ENCODE measurements around the gene VSX1. TPM values are rescaled to one million over a fixed set of nuclear protein-coding genes. Genes with fewer than 3 reads are reported as not detected.

The VSX1 gene
- total RNA-seq, 1 donor from 2014 or later: not detected

DNA sequence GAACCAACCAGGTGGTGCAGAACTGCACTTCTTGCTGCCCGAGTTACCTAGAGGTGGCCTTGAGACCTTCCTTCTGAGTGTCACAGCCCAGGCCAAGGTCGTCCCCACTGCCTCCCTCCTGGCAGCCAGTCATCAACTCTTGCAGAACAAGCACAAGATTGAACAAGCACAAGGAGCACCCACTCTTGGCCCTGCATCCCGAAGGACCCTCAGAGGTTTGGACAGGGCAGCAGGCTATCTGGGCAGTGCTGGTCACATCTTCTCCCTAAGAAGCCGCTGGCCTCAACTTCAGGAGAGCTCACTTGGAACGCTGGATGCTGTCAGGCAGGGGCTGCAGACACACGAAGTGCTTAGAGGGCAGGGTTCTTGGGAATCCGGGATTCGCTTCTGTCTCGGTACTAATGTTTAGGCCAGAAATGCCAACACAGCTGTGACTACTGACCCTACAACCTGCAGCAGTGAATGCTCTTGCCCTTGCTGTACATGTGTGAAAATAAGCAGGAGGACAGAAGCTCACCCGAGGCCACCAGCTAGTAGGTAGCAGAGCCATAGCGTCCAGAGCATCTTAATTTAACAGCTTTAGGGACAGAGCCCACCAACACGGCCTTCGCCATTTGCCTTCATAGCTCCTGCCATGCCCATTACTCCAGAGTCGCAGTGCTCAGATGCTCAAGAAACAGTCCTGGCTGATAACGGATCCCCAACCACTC, 20.0 kb downstream of the VSX1 start:
- intact Hi-C loops (cut with DNase I): no loop called here
- Histone ChIP-seq H3K36me3 (no peaks in the 10 kb centered on the region), H3K9me3 (no peaks in the 10 kb centered on the region), H3K27ac (no peak overlapping the region), H3K27me3 (ENCODE audit: low read depth) (peaks cover 4% of the 10 kb centered on the region), H3K4me3 (no peak overlapping the region), H3K4me1 (peaks cover 19% of the 10 kb centered on the region)
- ATAC-seq (no peak), DNase-seq (no peak)
- TF ChIP-seq, protein P1, sequence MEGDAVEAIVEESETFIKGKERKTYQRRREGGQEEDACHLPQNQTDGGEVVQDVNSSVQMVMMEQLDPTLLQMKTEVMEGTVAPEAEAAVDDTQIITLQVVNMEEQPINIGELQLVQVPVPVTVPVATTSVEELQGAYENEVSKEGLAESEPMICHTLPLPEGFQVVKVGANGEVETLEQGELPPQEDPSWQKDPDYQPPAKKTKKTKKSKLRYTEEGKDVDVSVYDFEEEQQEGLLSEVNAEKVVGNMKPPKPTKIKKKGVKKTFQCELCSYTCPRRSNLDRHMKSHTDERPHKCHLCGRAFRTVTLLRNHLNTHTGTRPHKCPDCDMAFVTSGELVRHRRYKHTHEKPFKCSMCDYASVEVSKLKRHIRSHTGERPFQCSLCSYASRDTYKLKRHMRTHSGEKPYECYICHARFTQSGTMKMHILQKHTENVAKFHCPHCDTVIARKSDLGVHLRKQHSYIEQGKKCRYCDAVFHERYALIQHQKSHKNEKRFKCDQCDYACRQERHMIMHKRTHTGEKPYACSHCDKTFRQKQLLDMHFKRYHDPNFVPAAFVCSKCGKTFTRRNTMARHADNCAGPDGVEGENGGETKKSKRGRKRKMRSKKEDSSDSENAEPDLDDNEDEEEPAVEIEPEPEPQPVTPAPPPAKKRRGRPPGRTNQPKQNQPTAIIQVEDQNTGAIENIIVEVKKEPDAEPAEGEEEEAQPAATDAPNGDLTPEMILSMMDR (IDR thresholded peaks at IDR 0.05): no peak

DNA sequence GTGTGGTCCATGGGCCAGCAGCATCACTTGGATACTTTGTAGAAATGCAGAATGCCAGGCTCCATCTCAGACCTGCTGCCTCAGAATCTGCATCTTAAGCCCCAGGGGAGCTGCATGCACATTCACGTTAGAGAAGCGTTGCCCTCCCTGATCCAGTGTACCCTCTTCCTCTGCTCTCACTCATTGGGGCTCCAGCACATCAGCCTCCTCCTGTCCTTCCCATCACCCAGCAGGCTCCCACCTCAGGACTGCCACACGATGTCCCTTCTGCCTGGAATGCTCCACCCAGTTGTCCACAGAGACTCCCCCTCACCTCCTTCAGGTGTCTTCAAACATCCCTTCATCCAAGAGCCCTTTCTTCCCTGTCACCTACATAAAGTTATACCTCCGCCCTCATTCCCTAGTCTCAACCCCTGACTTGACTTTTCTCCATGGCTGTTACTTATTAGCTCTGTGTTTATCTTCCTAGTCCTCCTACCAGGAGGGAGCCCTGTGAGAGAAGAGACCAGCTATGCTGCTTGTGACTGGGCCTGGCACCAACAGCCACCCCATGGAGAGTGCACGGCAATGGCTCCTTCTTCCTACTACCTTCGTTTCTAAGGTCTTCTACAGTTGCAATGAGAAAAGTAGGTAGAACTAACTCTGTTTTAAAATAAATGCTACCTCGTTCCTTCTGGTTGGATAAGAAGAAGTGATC, 20.7 kb downstream of the VSX1 start:
- intact Hi-C loops (cut with DNase I): no loop called here
- DNase-seq (no peak), ATAC-seq (no peak)
- Histone ChIP-seq H3K27ac (no peak overlapping the region), H3K9me3 (no peaks in the 10 kb centered on the region), H3K36me3 (no peaks in the 10 kb centered on the region), H3K27me3 (ENCODE audit: low read depth) (peaks cover 4% of the 10 kb centered on the region), H3K4me3 (no peak overlapping the region), H3K4me1 (peaks cover 25% of the 10 kb centered on the region)
- TF ChIP-seq, protein P1 (IDR thresholded peaks at IDR 0.05): no peak

DNA sequence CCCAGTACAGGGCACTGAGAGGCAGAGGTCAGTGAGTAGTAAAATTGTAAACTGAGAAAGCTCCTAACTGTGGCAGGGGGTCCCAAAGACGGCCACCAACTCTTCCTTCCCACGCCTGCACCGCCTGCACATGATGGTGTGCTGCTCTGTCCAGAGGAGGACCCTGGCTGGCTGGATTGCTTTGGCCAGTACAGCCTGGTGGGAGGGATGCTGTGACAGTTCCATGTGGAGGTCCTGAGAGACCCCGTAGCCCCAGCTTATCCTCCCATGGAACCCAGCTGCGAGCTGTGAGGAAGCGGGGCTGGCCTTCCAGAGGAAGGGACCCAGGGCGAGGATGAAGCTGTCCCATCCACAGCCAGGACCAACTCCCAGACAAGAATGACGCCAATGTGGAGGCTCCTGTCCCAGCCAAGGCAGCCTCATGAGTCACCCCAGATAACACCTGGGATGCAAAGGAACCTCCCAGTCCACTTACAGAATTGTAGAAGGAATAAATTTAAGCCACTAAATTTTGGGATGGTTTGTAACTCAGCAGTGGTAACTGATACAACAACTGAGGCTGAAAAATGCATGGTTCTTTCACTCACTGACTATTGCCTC, 22.0 kb downstream of the VSX1 start:
- Histone ChIP-seq H3K4me3 (no peak overlapping the region), H3K27me3 (ENCODE audit: low read depth) (no peaks in the 10 kb centered on the region), H3K9me3 (no peaks in the 10 kb centered on the region), H3K36me3 (peaks cover 4% of the 10 kb centered on the region), H3K27ac (no peak overlapping the region), H3K4me1 (peaks cover 29% of the 10 kb centered on the region)
- DNase-seq (no peak), ATAC-seq (no peak)
- intact Hi-C loops (cut with DNase I): no loop called here
- TF ChIP-seq, protein P1 (IDR thresholded peaks at IDR 0.05): no peak

DNA sequence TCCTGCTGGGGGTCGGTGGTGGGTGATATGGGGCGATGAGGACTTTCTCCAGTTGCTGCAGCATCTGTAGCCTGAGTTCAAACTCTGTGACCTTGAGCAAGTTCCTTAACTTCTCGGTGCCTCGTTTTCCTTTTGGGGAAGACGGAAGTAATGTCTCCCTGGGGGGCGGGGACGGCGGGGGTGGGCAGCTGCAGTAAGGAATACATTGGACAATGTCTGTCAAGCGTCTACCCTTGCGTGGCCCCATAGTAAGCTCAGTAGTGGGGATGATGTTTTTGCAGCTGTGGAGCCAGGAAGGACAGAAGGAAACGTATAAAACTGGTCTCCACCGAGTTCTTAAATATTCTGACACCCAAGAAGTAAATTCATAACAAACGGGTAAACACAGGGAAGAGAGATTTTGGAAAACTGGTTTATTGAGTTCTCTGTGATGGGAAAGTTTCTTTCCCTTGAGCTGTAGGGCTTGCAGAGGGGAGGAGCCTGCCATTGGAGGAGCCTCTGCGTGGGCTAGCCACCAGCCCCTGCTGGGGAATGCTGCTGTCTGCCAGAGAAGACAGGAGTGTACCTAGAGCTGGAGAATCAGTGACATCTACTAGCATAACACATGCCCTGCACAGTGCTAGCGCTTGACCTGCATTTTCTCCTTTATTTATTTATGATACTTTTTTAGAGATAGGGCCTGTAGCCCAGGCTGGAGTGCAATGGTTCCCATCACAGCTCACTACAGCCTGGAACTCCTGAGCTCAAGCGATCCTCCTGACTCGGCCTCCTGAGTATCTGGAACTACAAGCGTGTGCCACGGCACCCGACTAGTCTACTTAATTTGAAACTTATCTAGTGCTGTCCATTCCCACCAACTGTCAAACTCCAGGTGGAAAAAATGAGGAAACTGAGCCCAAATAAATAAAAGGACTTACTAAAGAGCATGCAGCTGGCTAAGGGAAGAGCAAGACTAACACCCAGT, 22.8 kb downstream of the VSX1 start:
- ATAC-seq (no peak), DNase-seq (no peak)
- peaks cover 37% of the 10 kb centered on the region for H3K4me1 ChIP-seq

More for the DNA sequence above, 22.8 kb downstream of the VSX1 start:
- Histone ChIP-seq H3K36me3 (peaks cover 8% of the 10 kb centered on the region), H3K27ac (peak overlapping the region; percentile 97), H3K27me3 (ENCODE audit: low read depth) (no peaks in the 10 kb centered on the region), H3K4me3 (peak overlapping the region; percentile 91), H3K9me3 (no peaks in the 10 kb centered on the region)
- intact Hi-C loops (cut with DNase I): no loop called here
- TF ChIP-seq, protein P1 (IDR thresholded peaks at IDR 0.05): no peak

Measured in lower lobe of right lung (tissue), 2 donors.